Esophagus squamous epithelium (tissue), 5 donors: ENCODE data around the gene ARAP1. TPM values are rescaled to one million over a fixed set of nuclear protein-coding genes. Genes with fewer than 3 reads are reported as not detected.

Experiments used
- DNase-seq: peaks from one replicate; lab custom pipeline; 2025; lab: John Stamatoyannopoulos, UW
- H3K27ac ChIP-seq, 4 donors: fragments of 200-600 bp; sonication (generic); one replicate each; pipeline ENCODE4 v1.5.1; 2016 to 2019; ENCODE audit warnings: mild to moderate bottlenecking in 1 of 4
- H3K27me3 ChIP-seq, 4 donors: fragments of 200-600 bp; sonication (generic); 1 replicate in 3 of 4; 2 replicates in 1 of 4; pipeline versions ENCODE4 v1.5.1 to v1.6.0; 2017 to 2021; ENCODE audit warnings: antibody characterized with exemption in 1 of 4
- H3K36me3 ChIP-seq, 3 donors: fragments of 200-600 bp; sonication (generic); one replicate each; pipeline ENCODE4 v1.5.1; 2016 to 2019
- H3K4me1 ChIP-seq, 3 donors: fragments of 200-600 bp; sonication (generic); one replicate each; pipeline ENCODE4 v1.5.1; 2017 to 2019
- H3K4me3 ChIP-seq, 4 donors: fragments of 200-600 bp; sonication (generic); 1 replicate in 3 of 4; 2 replicates in 1 of 4; pipeline ENCODE4 v1.5.1; 2016 to 2019; ENCODE audit warnings: mild to moderate bottlenecking in 2 of 4, moderate library complexity in 1 of 4
- H3K9me3 ChIP-seq, 3 donors: fragments of 200-600 bp; sonication (generic); one replicate each; pipeline ENCODE4 v1.5.1; 2016 to 2019
- CTCF ChIP-seq, 6 experiments: fragments of 450-650 bp in 4 of 6; fragments of 200-600 bp in 2 of 6; sonication (generic) in 2 of 6; IDR thresholded peaks; one replicate each; pipeline ENCODE4 v1.5.1; 2016 to 2019; ENCODE audit warnings: antibody characterized with exemption in 6 of 6, mild to moderate bottlenecking in 4 of 6, moderate library complexity in 4 of 6
- POLR2A ChIP-seq, 4 donors: fragments of 450-650 bp; IDR thresholded peaks; one replicate each; pipeline ENCODE4 v1.6.1; 2017; ENCODE audit warnings: antibody characterized with exemption in 4 of 4, mild to moderate bottlenecking in 4 of 4, moderate library complexity in 3 of 4
- WGBS, 2 donors: methylation state at CpG; one replicate each; pipeline ENCODE4 v1.1.5; 2018; 5-methylcytosine and 5-hydroxymethylcytosine counted together
- intact Hi-C: fragments of 100-400 bp; cut with DNase I; formaldehyde crosslinking; loops from one replicate; pipeline ENCODE4 v1.15.0; 2022
- total RNA-seq, 4 donors: library from RNA; depleted of rRNA; stranded (reverse); fragments of >200 nt; gene quantifications; one replicate each; pipeline ENCODE4 v1.1.0, GENCODE V29; 2016
- donor health status: DM: yes; HTN: yes; CAD: no.

Gene ARAP1
- total RNA-seq, 4 donors from 2014 or later, result 37.8 to 114 (median 70.6) TPM

GRCh38 chr11:72772059-72772458 lies 19.9 kb upstream of the ARAP1 start:
- no peaks in the 10 kb centered on the region for H3K27me3 ChIP-seq
- intact Hi-C loops, result no loop called here
- peaks cover 12 to 38% (median 13%) of the 10 kb centered on the region in 3 donors for H3K4me1 ChIP-seq
- DNase-seq, result no peak
- TF ChIP-seq POLR2A (IDR thresholded peaks at IDR 0.05) (no peak), CTCF (IDR thresholded peaks at IDR 0.05) (no peak)
- peaks cover 0 to 27% (median 0%) of the 10 kb centered on the region in 3 donors for H3K36me3 ChIP-seq
- H3K4me3 ChIP-seq, result no peak overlapping the region
- no peaks in the 10 kb centered on the region for H3K9me3 ChIP-seq
- 90 to 93% methylated on average over 4 to 8 of the region's 12 CpGs for WGBS, 2 donors
- no peak overlapping the region for H3K27ac ChIP-seq

- TF ChIP-seq POLR2A (IDR thresholded peaks at IDR 0.05) (no peak), CTCF (IDR thresholded peaks at IDR 0.05) (no peak)
- no peaks in the 10 kb centered on the region for H3K9me3 ChIP-seq
- no peak for DNase-seq
- WGBS, 2 donors, result no CpG with 5 or more reads among the region's 4 CpGs
- peaks cover 0 to 27% (median 0%) of the 10 kb centered on the region in 3 donors for H3K36me3 ChIP-seq
- H3K4me1 ChIP-seq, result peaks cover 6 to 32% (median 11%) of the 10 kb centered on the region in 3 donors
- intact Hi-C loops, result no loop called here
- no peaks in the 10 kb centered on the region for H3K27me3 ChIP-seq
- H3K27ac ChIP-seq, result no peak overlapping the region
- no peak overlapping the region for H3K4me3 ChIP-seq
These were observed 19.3 kb upstream of the ARAP1 start for GRCh38 chr11:72771507-72771906.

- peaks cover 5 to 26% (median 11%) of the 10 kb centered on the region in 3 donors for H3K4me1 ChIP-seq
- intact Hi-C loops, result no loop called here
- DNase-seq, result no peak
These were observed 18.6 kb upstream of the ARAP1 start for GRCh38 chr11:72770799-72771198.

GRCh38 chr11:72769680-72770079 lies 17.5 kb upstream of the ARAP1 start:
- intact Hi-C loops, result no loop called here
- Histone ChIP-seq H3K27ac (no peak overlapping the region), H3K9me3 (no peaks in the 10 kb centered on the region), H3K27me3 (no peaks in the 10 kb centered on the region), H3K36me3 (peaks cover 0 to 27% (median 0%) of the 10 kb centered on the region in 3 donors), H3K4me3 (no peak overlapping the region), H3K4me1 (peaks cover 5 to 21% (median 11%) of the 10 kb centered on the region in 3 donors)
- TF ChIP-seq POLR2A (IDR thresholded peaks at IDR 0.05) (no peak), CTCF (IDR thresholded peaks at IDR 0.05) (no peak)
- DNase-seq, result no peak
- WGBS, 2 donors, result 68 to 73% methylated on average over 4 of the region's 4 CpGs

More at GRCh38 chr11:72770799-72771198, 18.6 kb upstream of the ARAP1 start:
- Histone ChIP-seq H3K27me3 (no peaks in the 10 kb centered on the region), H3K36me3 (peaks cover 0 to 27% (median 0%) of the 10 kb centered on the region in 3 donors), H3K4me3 (no peak overlapping the region), H3K9me3 (no peaks in the 10 kb centered on the region), H3K27ac (no peak overlapping the region)
- TF ChIP-seq POLR2A (IDR thresholded peaks at IDR 0.05), result no peak
- TF ChIP-seq CTCF (IDR thresholded peaks at IDR 0.05), result no peak
- WGBS, 2 donors, result 90% methylated on average over 3 of the region's 3 CpGs

- DNase-seq, result no peak
- TF ChIP-seq POLR2A (IDR thresholded peaks at IDR 0.05) (no peak), CTCF (IDR thresholded peaks at IDR 0.05) (no peak)
- Histone ChIP-seq H3K4me3 (no peak overlapping the region), H3K27ac (no peak overlapping the region), H3K4me1 (peaks cover 2 to 17% (median 7%) of the 10 kb centered on the region in 3 donors), H3K36me3 (peaks cover 0 to 27% (median 0%) of the 10 kb centered on the region in 3 donors), H3K27me3 (no peaks in the 10 kb centered on the region), H3K9me3 (no peaks in the 10 kb centered on the region)
- intact Hi-C loops, result no loop called here
- WGBS, 2 donors, result 85 to 100% methylated on average over 1 to 2 of the region's 3 CpGs
These were observed 16.4 kb upstream of the ARAP1 start for GRCh38 chr11:72768581-72768980.
